Neural progenitor cell (in vitro differentiated cells): ENCODE measurements around the gene GGT7. TPM values are rescaled to one million over a fixed set of nuclear protein-coding genes. Genes with fewer than 3 reads are reported as not detected.

Experiments
- DNase-seq: peaks from one replicate; pipeline ENCODE4 v3.0.0-alpha.2; 2016; ENCODE audit warnings: low spot score
- H2AFZ ChIP-seq: fragments of 200-600 bp; sonication (generic); replicated peaks from 2 replicates; pipeline ENCODE4 v1.6.1; 2016; ENCODE audit warnings: antibody characterized with exemption
- H3F3A ChIP-seq: fragments of 200-600 bp; sonication (generic); 2 replicates; pipeline ENCODE4 v1.6.1; 2016; ENCODE audit warnings: antibody characterized with exemption, low read depth
- H3K27ac ChIP-seq: fragments of 200-600 bp; sonication (generic); 2 replicates; pipeline ENCODE4 v1.5.1; 2016; ENCODE audit warnings: mild to moderate bottlenecking
- H3K27me3 ChIP-seq: fragments of 200-600 bp; sonication (generic); 2 replicates; pipeline ENCODE4 v1.6.1; 2016; ENCODE audit warnings: mild to moderate bottlenecking, moderate library complexity
- H3K36me3 ChIP-seq: fragments of 200-600 bp; sonication (generic); 2 replicates; pipeline ENCODE4 v1.5.1; 2016
- H3K4me1 ChIP-seq: fragments of 200-600 bp; sonication (generic); 2 replicates; pipeline ENCODE4 v1.6.1; 2016; ENCODE audit warnings: mixed run types
- H3K4me2 ChIP-seq: fragments of 200-600 bp; sonication (generic); 2 replicates; pipeline ENCODE4 v1.6.1; 2016
- H3K4me3 ChIP-seq: fragments of 200-600 bp; sonication (generic); 2 replicates; pipeline ENCODE4 v1.5.1; 2016
- H3K79me2 ChIP-seq: fragments of 200-600 bp; sonication (generic); 2 replicates; pipeline ENCODE4 v1.6.1; 2016; ENCODE audit warnings: low read depth
- H3K9ac ChIP-seq: fragments of 200-600 bp; sonication (generic); 2 replicates; pipeline ENCODE4 v1.6.1; 2016
- H3K9me3 ChIP-seq: fragments of 200-600 bp; sonication (generic); 2 replicates; pipeline ENCODE4 v1.5.1; 2016; ENCODE audit warnings: low read depth
- H4K20me1 ChIP-seq: fragments of 200-600 bp; sonication (generic); 2 replicates; pipeline ENCODE4 v1.6.1; 2016; ENCODE audit warnings: low read depth
- H3K27ac Mint-ChIP-seq: 3 replicates; pipeline ENCODE4 v1.8.0; 2021; ENCODE audit warnings: mixed read lengths
- H3K27me3 Mint-ChIP-seq: 2 replicates; pipeline ENCODE4 v1.8.0; 2022; ENCODE audit warnings: low read depth, mild to moderate bottlenecking, inconsistent platforms, moderate library complexity, mixed read lengths; ENCODE audit not compliant: insufficient read depth
- H3K36me3 Mint-ChIP-seq: 3 replicates; pipeline ENCODE4 v1.8.0; 2021; ENCODE audit warnings: mixed read lengths
- H3K4me1 Mint-ChIP-seq: 3 replicates; pipeline ENCODE4 v1.8.0; 2021; ENCODE audit warnings: mixed read lengths
- H3K4me3 Mint-ChIP-seq: 3 replicates; pipeline ENCODE4 v1.8.0; 2021; ENCODE audit warnings: mild to moderate bottlenecking, moderate library complexity, mixed read lengths
- H3K9me3 Mint-ChIP-seq: 3 replicates; pipeline ENCODE4 v1.8.0; 2020; ENCODE audit warnings: mixed read lengths
- EZH2 ChIP-seq: fragments of 200-600 bp; sonication (generic); IDR thresholded peaks from 2 replicates; pipeline ENCODE4 v1.6.1; 2017; ENCODE audit warnings: antibody characterized with exemption, mild to moderate bottlenecking, moderate library complexity
- EZH2phosphoT487 ChIP-seq: fragments of 200-600 bp; sonication (generic); IDR thresholded peaks from 2 replicates; pipeline ENCODE4 v1.6.1; 2017; ENCODE audit warnings: antibody characterized with exemption
- total RNA-seq: library from RNA; depleted of rRNA; stranded (reverse); fragments of >200 nt; gene quantifications from 2 replicates; pipeline ENCODE4 v1.2.3, GENCODE V29; 2015; ENCODE audit warnings: low replicate concordance
- TF ChIP-seq, protein P1 (sequence below): fragments of 200-600 bp; sonication (generic); IDR thresholded peaks from 2 replicates; pipeline ENCODE4 v1.5.1; 2017; ENCODE audit warnings: antibody characterized with exemption, mild to moderate bottlenecking

GGT7 gene
- total RNA-seq, 1 donor from 2014 or later: 9.1 TPM

DNA sequence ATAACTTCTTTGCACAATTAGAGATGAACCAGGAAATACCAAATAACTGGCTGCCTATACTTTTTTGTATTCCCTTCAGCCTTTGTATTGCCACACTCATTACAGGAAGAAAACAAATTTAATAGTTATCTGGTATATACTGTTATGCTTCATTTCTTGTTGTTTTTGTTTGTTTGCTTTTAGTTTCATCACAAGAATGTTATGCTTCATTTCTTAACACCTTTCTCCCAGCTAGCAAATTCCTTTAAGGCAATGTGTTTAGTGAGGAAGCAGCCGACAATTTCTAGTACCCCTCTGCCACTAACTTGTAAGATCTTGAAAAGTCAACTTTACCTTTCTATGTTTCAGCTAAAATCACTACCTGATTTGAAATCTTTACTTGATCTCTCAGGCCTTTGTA, 48.6 kb downstream of the GGT7 start:
- H3K27me3 ChIP-seq: no peaks in the 10 kb centered on the region

DNA sequence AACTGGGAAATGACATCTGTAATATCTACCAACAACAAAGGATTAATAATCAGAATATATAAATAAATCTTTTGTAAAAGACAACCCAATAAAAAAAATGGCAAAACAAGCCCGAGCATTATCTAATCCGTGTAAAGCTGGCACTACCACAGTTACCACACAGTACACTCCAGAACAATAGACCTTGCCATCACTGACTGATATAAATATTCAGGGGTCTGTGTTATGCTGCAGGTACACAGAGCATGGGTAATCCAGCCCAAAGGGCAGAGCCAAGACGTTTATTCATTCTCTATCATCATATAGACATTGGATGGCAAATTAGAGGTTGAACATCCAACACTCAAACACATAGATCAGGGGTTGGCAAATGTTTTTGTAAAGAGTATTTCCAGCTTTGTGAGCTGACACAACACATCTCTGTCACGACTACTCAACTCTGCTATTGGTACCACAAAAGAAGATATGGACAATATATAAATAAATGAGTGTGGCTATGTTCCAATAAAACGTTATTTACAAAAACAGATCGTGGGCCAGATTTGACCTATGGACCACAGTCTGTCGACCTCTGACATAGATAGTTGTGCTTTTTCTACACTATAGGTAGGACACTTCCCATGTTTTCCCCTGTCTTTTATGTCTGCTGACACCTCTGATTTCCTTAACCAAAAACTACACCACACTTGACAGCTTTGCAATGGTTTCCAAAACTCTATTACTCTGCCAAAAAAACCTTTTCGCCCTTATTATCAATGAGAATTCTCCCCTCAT, 51.7 kb downstream of the GGT7 start:
- H3F3A ChIP-seq: peaks cover 13% of the 10 kb centered on the region
- H3K4me3 ChIP-seq: no peak overlapping the region
- Mint-ChIP-seq H3K36me3 (peaks cover 16% of the 10 kb centered on the region), H3K9me3 (peaks cover 2% of the 10 kb centered on the region), H3K4me1 (peaks cover 22% of the 10 kb centered on the region), H3K27ac (no peak overlapping the region), H3K4me3 (no peak overlapping the region), H3K27me3 (peaks cover 2% of the 10 kb centered on the region)
- peaks cover 10% of the 10 kb centered on the region for H3K4me1 ChIP-seq
- H3K9ac ChIP-seq: no peak overlapping the region
- H3K4me2 ChIP-seq: no peak overlapping the region
- no peak overlapping the region for H2AFZ ChIP-seq
- H3K36me3 ChIP-seq: no peaks in the 10 kb centered on the region
- no peaks in the 10 kb centered on the region for H3K27me3 ChIP-seq
- no peak overlapping the region for H3K27ac ChIP-seq
- peaks cover 72% of the 10 kb centered on the region for H4K20me1 ChIP-seq
- H3K9me3 ChIP-seq: no peaks in the 10 kb centered on the region
- TF ChIP-seq EZH2phosphoT487: no peak
- TF ChIP-seq, protein P1, sequence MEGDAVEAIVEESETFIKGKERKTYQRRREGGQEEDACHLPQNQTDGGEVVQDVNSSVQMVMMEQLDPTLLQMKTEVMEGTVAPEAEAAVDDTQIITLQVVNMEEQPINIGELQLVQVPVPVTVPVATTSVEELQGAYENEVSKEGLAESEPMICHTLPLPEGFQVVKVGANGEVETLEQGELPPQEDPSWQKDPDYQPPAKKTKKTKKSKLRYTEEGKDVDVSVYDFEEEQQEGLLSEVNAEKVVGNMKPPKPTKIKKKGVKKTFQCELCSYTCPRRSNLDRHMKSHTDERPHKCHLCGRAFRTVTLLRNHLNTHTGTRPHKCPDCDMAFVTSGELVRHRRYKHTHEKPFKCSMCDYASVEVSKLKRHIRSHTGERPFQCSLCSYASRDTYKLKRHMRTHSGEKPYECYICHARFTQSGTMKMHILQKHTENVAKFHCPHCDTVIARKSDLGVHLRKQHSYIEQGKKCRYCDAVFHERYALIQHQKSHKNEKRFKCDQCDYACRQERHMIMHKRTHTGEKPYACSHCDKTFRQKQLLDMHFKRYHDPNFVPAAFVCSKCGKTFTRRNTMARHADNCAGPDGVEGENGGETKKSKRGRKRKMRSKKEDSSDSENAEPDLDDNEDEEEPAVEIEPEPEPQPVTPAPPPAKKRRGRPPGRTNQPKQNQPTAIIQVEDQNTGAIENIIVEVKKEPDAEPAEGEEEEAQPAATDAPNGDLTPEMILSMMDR: no peak
- no peak for TF ChIP-seq EZH2
- peaks cover 87% of the 10 kb centered on the region for H3K79me2 ChIP-seq
- DNase-seq: no peak

More for the DNA sequence above, 48.6 kb downstream of the GGT7 start:
- no peak overlapping the region for H3K27ac Mint-ChIP-seq
- H3K4me3 Mint-ChIP-seq: peak overlapping the region; percentile 100
- no peak overlapping the region for H2AFZ ChIP-seq
- H3F3A ChIP-seq: peaks cover 14% of the 10 kb centered on the region
- no peaks in the 10 kb centered on the region for H3K36me3 ChIP-seq
- TF ChIP-seq EZH2phosphoT487: no peak
- TF ChIP-seq, protein P1: no peak
- no peak for TF ChIP-seq EZH2
- peaks cover 45% of the 10 kb centered on the region for H4K20me1 ChIP-seq
- H3K9me3 Mint-ChIP-seq: peaks cover 2% of the 10 kb centered on the region
- no peaks in the 10 kb centered on the region for H3K9me3 ChIP-seq
- H3K27ac ChIP-seq: no peak overlapping the region
- H3K4me1 ChIP-seq: peaks cover 6% of the 10 kb centered on the region
- peak overlapping the region; percentile 88 for H3K4me2 ChIP-seq
- DNase-seq: no peak
- peak overlapping the region; percentile 66 for H3K4me3 ChIP-seq
- H3K36me3 Mint-ChIP-seq: peaks cover 13% of the 10 kb centered on the region
- H3K4me1 Mint-ChIP-seq: peaks cover 12% of the 10 kb centered on the region
- H3K9ac ChIP-seq: no peak overlapping the region
- no peaks in the 10 kb centered on the region for H3K27me3 Mint-ChIP-seq
- H3K79me2 ChIP-seq: peaks cover 58% of the 10 kb centered on the region

DNA sequence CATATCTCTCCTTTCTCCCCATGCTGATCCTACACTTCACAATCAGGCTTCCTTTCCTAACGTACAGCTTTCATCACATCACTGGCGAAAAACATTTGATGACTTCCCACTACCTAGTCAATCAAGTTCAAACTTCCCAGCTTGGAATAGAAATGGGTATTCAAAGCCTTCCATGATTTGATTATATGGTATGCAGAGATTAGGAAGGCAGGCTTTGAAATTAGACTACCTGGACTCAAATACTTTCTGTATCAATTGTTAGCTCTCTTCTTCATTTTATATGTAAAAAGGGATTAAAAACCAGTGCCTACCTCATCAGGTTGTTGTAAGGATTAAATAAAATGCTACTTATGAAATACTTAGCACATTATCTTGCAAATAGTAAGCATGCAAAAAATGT, 54.9 kb downstream of the GGT7 start:
- H3K36me3 Mint-ChIP-seq: peaks cover 19% of the 10 kb centered on the region
- DNase-seq: no peak
- H3K27ac Mint-ChIP-seq: no peak overlapping the region
- no peaks in the 10 kb centered on the region for H3K9me3 Mint-ChIP-seq
- no peak overlapping the region for H3K4me3 Mint-ChIP-seq
- no peaks in the 10 kb centered on the region for H3K27me3 ChIP-seq
- no peak overlapping the region for H3K9ac ChIP-seq
- peaks cover 61% of the 10 kb centered on the region for H4K20me1 ChIP-seq
- H2AFZ ChIP-seq: no peak overlapping the region
- TF ChIP-seq, protein P1: no peak
- TF ChIP-seq EZH2phosphoT487 (no peak), EZH2 (no peak)
- H3K9me3 ChIP-seq: no peaks in the 10 kb centered on the region
- no peaks in the 10 kb centered on the region for H3K36me3 ChIP-seq
- H3K27me3 Mint-ChIP-seq: peaks cover 2% of the 10 kb centered on the region
- peaks cover 96% of the 10 kb centered on the region for H3K79me2 ChIP-seq
- peaks cover 17% of the 10 kb centered on the region for H3K4me1 Mint-ChIP-seq
- no peak overlapping the region for H3K27ac ChIP-seq
- peak overlapping the region; percentile 38 for H3K4me2 ChIP-seq
- H3F3A ChIP-seq: peaks cover 3% of the 10 kb centered on the region
- H3K4me3 ChIP-seq: no peak overlapping the region
- peaks cover 4% of the 10 kb centered on the region for H3K4me1 ChIP-seq
